PC-3 (cell line): ENCODE data around the gene COG5. TPM values are rescaled to one million over a fixed set of nuclear protein-coding genes. Genes with fewer than 3 reads are reported as not detected.

Experiments used
- ATAC-seq: fragments of 200-7000 bp; cut with Tn5 transposase; 2 replicates; pipeline ENCODE4 v1.9.1; 2020; ENCODE audit warnings: mild to moderate bottlenecking, moderate library complexity
- BruUV-seq: library from RNA; stranded (reverse); fragments of 400-500 nt; replicated peaks from 2 replicates; lab custom pipeline; 2021; lab: Mats Ljungman, UMichigan
- CTCF ChIA-PET: fragments of 300-600 bp; sonication (Branson Sonifier 250); formaldehyde crosslinking; loops from one replicate; lab custom pipeline; 2022; ENCODE audit warnings: antibody characterized with exemption; lab: Charles Lee
- POLR2A ChIA-PET: fragments of 300-600 bp; sonication (Branson Sonifier 250); formaldehyde crosslinking; loops from one replicate; lab custom pipeline; 2022; ENCODE audit warnings: antibody characterized with exemption; ENCODE audit not compliant: unreplicated experiment; lab: Charles Lee
- DNase-seq: peaks from one replicate; pipeline ENCODE4 v3.0.0-alpha.2; 2015
- H2AFZ ChIP-seq: fragments of 300-600 bp; sonication (generic); 2 replicates; pipeline ENCODE4 v1.6.0; 2016; ENCODE audit warnings: antibody characterized with exemption, low read length
- H3F3A ChIP-seq: fragments of 300-600 bp; sonication (generic); one replicate; pipeline ENCODE4 v1.6.0; 2017; ENCODE audit warnings: antibody characterized with exemption, low read length, control low read depth, mild to moderate bottlenecking; ENCODE audit not compliant: unreplicated experiment
- H3K27ac ChIP-seq: fragments of 300-600 bp; sonication (generic); 2 replicates; pipeline ENCODE4 v1.5.1; 2016; ENCODE audit warnings: mild to moderate bottlenecking, low read length
- H3K27me3 ChIP-seq: fragments of 300-600 bp; sonication (generic); 2 replicates; pipeline ENCODE4 v1.6.1; 2016; ENCODE audit warnings: low read length, mixed read lengths
- H3K36me3 ChIP-seq: fragments of 300-600 bp; sonication (generic); 2 replicates; pipeline ENCODE4 v1.6.1; 2016; ENCODE audit warnings: low read depth, mixed run types, low read length, mixed read lengths
- H3K4me1 ChIP-seq: fragments of 300-600 bp; sonication (generic); 2 replicates; pipeline ENCODE4 v1.5.1; 2016; ENCODE audit warnings: low read length; ENCODE audit not compliant: insufficient read depth
- H3K4me2 ChIP-seq: fragments of 300-600 bp; sonication (generic); 2 replicates; pipeline ENCODE4 v1.6.0; 2016; ENCODE audit warnings: low read length
- H3K4me3 ChIP-seq: fragments of 300-600 bp; sonication (generic); 2 replicates; pipeline ENCODE4 v1.5.1; 2016; ENCODE audit warnings: mild to moderate bottlenecking, low read length, mixed read lengths
- H3K79me2 ChIP-seq: fragments of 300-600 bp; sonication (generic); 2 replicates; pipeline ENCODE4 v1.6.1; 2017; ENCODE audit warnings: low read length, mixed read lengths
- H3K9ac ChIP-seq: fragments of 300-600 bp; sonication (generic); 2 replicates; pipeline ENCODE4 v1.6.0; 2016; ENCODE audit warnings: mild to moderate bottlenecking, low read length
- H3K9me2 ChIP-seq: fragments of 300-600 bp; sonication (generic); replicated peaks from 2 replicates; pipeline ENCODE4 v1.6.1; 2016; ENCODE audit warnings: mixed run types, low read length, mixed read lengths
- H3K9me3 ChIP-seq: fragments of 300-600 bp; sonication (generic); 2 replicates; pipeline ENCODE4 v1.6.1; 2016; ENCODE audit warnings: low read length, mixed read lengths
- H4K20me1 ChIP-seq: fragments of 300-600 bp; sonication (generic); 2 replicates; pipeline ENCODE4 v1.6.1; 2016; ENCODE audit warnings: low read length, mixed read lengths
- EZH2 ChIP-seq: fragments of 300-600 bp; sonication (generic); IDR thresholded peaks from one replicate; pipeline ENCODE4 v1.6.1; 2017; ENCODE audit warnings: antibody characterized with exemption, mild to moderate bottlenecking, low read length; ENCODE audit not compliant: unreplicated experiment
- EZH2phosphoT487 ChIP-seq: fragments of 300-600 bp; sonication (generic); IDR thresholded peaks from 2 replicates; pipeline ENCODE4 v1.6.1; 2018; ENCODE audit warnings: mild to moderate bottlenecking, antibody characterized with exemption, low read length, borderline replicate concordance
- intact Hi-C: fragments of 100-400 bp; cut with micrococcal nuclease; formaldehyde crosslinking; loops from 2 replicates; pipeline ENCODE4 v1.9.0; 2023
- total RNA-seq: library from RNA; depleted of rRNA; stranded (reverse); fragments of >200 nt; gene quantifications from 2 replicates; pipeline ENCODE4 v1.2.3, GENCODE V29; 2014
- TF ChIP-seq, protein P1 (sequence below): fragments of 300-600 bp; sonication (generic); conservative IDR thresholded peaks from 2 replicates; pipeline ENCODE4 v1.5.1; 2017; ENCODE audit warnings: antibody characterized with exemption, low read depth, mild to moderate bottlenecking, low read length

COG5 gene
- total RNA-seq, 1 experiment from 2014 or later, result 51.7 TPM

DNA sequence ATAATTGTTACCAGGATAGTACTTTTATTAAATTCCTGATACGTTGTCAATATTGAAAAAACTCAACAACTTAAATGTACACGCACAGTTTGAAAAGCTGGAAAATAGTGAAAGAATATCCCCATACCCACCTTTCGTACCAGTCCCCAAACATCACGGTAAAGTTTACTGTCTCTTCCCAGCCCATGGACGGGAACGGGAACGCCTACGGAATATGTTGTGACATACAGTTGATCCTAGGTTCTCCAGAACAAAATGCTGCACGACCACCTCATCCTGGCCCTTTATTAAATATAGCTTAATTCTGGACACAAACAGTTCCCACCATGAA is 15.8 kb upstream of the COG5 start:
- CTCF ChIA-PET, result interaction anchor here (1.0 kb wide), 1 partner anchor 116 kb away, joined by 3 read pairs; no protein-coding TSS in a partner anchor
- peak overlapping the region; percentile 58 for H3K27ac ChIP-seq
- no peaks in the 10 kb centered on the region for H3K9me3 ChIP-seq
- no peaks in the 10 kb centered on the region for H3F3A ChIP-seq
- H3K79me2 ChIP-seq, result peaks cover 32% of the 10 kb centered on the region
- peak overlapping the region; percentile 95 for H3K4me2 ChIP-seq
- H3K9ac ChIP-seq, result peak overlapping the region; percentile 89
- BruUV-seq, result TSS peak; percentile 78
- H3K4me1 ChIP-seq, result peaks cover 19% of the 10 kb centered on the region
- TF ChIP-seq EZH2phosphoT487, result no peak
- TF ChIP-seq EZH2, result no peak
- TF ChIP-seq, protein P1, sequence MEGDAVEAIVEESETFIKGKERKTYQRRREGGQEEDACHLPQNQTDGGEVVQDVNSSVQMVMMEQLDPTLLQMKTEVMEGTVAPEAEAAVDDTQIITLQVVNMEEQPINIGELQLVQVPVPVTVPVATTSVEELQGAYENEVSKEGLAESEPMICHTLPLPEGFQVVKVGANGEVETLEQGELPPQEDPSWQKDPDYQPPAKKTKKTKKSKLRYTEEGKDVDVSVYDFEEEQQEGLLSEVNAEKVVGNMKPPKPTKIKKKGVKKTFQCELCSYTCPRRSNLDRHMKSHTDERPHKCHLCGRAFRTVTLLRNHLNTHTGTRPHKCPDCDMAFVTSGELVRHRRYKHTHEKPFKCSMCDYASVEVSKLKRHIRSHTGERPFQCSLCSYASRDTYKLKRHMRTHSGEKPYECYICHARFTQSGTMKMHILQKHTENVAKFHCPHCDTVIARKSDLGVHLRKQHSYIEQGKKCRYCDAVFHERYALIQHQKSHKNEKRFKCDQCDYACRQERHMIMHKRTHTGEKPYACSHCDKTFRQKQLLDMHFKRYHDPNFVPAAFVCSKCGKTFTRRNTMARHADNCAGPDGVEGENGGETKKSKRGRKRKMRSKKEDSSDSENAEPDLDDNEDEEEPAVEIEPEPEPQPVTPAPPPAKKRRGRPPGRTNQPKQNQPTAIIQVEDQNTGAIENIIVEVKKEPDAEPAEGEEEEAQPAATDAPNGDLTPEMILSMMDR, result no peak
- peak overlapping the region; percentile 93 for H3K4me3 ChIP-seq
- POLR2A ChIA-PET, result no interaction called here
- intact Hi-C loops, result loop anchor here (5.0 kb wide), 1 partner anchor 377 kb away; no protein-coding TSS in a partner anchor
- DNase-seq, result no peak
- no peaks in the 10 kb centered on the region for H4K20me1 ChIP-seq
- H3K27me3 ChIP-seq, result no peaks in the 10 kb centered on the region
- no peaks in the 10 kb centered on the region for H3K9me2 ChIP-seq
- peak overlapping the region; percentile 88 for H2AFZ ChIP-seq
- peak; percentile 16; the same call in 1 of the 2 replicates for ATAC-seq
- peaks cover 11% of the 10 kb centered on the region; the same call in 1 of the 2 replicates for H3K36me3 ChIP-seq

DNA sequence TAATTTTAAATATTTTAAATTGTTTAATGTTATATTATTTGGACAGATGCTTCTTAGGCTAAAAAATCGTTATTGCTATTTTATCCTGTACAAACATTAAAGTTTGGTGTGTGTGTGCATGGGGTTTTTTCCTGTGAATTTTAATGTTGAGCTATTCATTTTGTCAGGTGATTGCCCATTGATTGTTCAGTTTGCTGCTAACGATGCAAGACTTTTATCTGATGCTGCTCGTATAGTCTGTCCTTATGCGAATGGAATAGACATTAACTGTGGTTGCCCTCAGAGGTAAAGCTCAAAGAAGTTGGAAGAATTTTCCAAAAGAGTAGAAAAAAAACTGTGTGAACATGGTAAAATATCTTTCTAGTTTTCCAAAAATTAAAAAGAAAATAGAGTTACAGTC is 9.8 kb upstream of the COG5 start:
- no TSS peak for BruUV-seq
- Histone ChIP-seq H3K27ac (no peak overlapping the region), H3K36me3 (peaks cover 5% of the 10 kb centered on the region; the same call in 1 of the 2 replicates), H3K4me3 (no peak overlapping the region), H3K9me3 (no peaks in the 10 kb centered on the region), H3K79me2 (no peaks in the 10 kb centered on the region), H3K4me1 (peaks cover 5% of the 10 kb centered on the region; the same call in 1 of the 2 replicates), H3K9ac (no peak overlapping the region), H3K27me3 (no peaks in the 10 kb centered on the region), H3K9me2 (no peaks in the 10 kb centered on the region), H3K4me2 (no peak overlapping the region), H2AFZ (no peak overlapping the region), H3F3A (no peaks in the 10 kb centered on the region), H4K20me1 (no peaks in the 10 kb centered on the region)
- TF ChIP-seq EZH2, result no peak
- TF ChIP-seq, protein P1, result no peak
- TF ChIP-seq EZH2phosphoT487, result no peak
- POLR2A ChIA-PET, result no interaction called here
- CTCF ChIA-PET, result no interaction called here
- DNase-seq, result no peak
- no peak for ATAC-seq
- intact Hi-C loops, result no loop called here

DNA sequence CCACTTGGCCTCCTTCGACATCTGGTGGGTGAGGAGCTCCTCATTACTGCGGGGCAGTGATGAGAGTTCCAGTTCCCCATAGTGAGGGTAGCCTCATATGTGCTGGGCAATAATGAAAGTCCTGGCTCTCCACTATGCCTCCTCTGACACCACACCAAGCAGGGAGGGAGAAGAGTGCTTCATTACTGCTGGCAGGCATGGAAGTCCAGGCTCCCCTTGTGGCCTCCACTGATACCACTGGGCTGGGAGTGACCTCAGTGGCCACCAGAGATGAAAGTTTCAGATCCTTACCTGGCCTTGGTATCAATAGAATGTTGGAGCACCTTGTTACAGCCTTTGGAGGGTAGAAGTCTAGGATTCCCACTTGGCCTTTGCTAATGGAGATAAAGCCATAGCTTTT is 6.6 kb upstream of the COG5 start:
- ATAC-seq, result no peak
- H4K20me1 ChIP-seq, result no peaks in the 10 kb centered on the region
- no peak for DNase-seq
- intact Hi-C loops, result no loop called here
- no peak overlapping the region for H2AFZ ChIP-seq
- H3K9me3 ChIP-seq, result no peaks in the 10 kb centered on the region
- no peaks in the 10 kb centered on the region for H3K9me2 ChIP-seq
- H3K9ac ChIP-seq, result no peak overlapping the region
- H3K4me2 ChIP-seq, result no peak overlapping the region
- H3K79me2 ChIP-seq, result peaks cover 19% of the 10 kb centered on the region
- CTCF ChIA-PET, result no interaction called here
- POLR2A ChIA-PET, result no interaction called here
- BruUV-seq, result no TSS peak
- no peak for TF ChIP-seq EZH2
- TF ChIP-seq, protein P1, result no peak
- no peak for TF ChIP-seq EZH2phosphoT487
- H3F3A ChIP-seq, result no peaks in the 10 kb centered on the region
- H3K4me1 ChIP-seq, result peaks cover 24% of the 10 kb centered on the region
- peaks cover 4% of the 10 kb centered on the region for H3K36me3 ChIP-seq
- H3K27ac ChIP-seq, result no peak overlapping the region
- H3K4me3 ChIP-seq, result no peak overlapping the region
- H3K27me3 ChIP-seq, result no peaks in the 10 kb centered on the region
